K562 (cell line): ENCODE results near the gene MYCBP. TPM values are rescaled to one million over a fixed set of nuclear protein-coding genes. Genes with fewer than 3 reads are reported as not detected.

ENCODE experiments used
- ATAC-seq: fragments of 200-7000 bp; cut with Tn5 transposase; 3 replicates; pipeline ENCODE4 v1.9.1; 2020; ENCODE audit warnings: moderate library complexity
- BruUV-seq: library from RNA; stranded (reverse); fragments of 400-500 nt; replicated peaks from 2 replicates; lab custom pipeline; 2021; lab: Mats Ljungman, UMichigan
- CTCF ChIA-PET: fragments of 300-600 bp; formaldehyde crosslinking; extraction: SDS; loops from one replicate; lab custom pipeline; 2021; ENCODE audit warnings: low intra/inter-chr PET ratio; lab: Yijun Ruan, JAX
- POLR2A ChIA-PET: fragments of 300-600, 350-650 bp; sonication (Branson Sonifier 250); formaldehyde crosslinking; extraction: SDS; loops from one replicate; lab custom pipeline; 2021; ENCODE audit warnings: antibody characterized with exemption, inconsistent platforms; lab: Yijun Ruan, JAX
- DNase-seq, 4 experiments: peaks; one replicate each; pipeline versions ENCODE4 v3.0.0 to v3.0.0-alpha.2; 2011 to 2018; ENCODE audit warnings: low spot score in 3 of 4, mixed read lengths in 3 of 4; ENCODE audit errors: extremely low read depth in 1 of 4
- FAIRE-seq: peaks from 2 replicates; lab custom pipeline; 2011; peaks lifted over from hg19 to GRCh38; lab: Jason Lieb, UNC
- H2AFZ ChIP-seq: 2 replicates; pipeline ENCODE4 v1.6.0; 2011; ENCODE audit warnings: low read depth, low read length, control low read depth, inconsistent platforms
- H3K27ac ChIP-seq: fragments of 200-600 bp; 3 replicates; pipeline ENCODE4 v1.8.0; 2011; ENCODE audit warnings: low read depth, mild to moderate bottlenecking, control low read depth, inconsistent platforms, low read length, moderate library complexity, mixed read lengths; ENCODE audit errors: extremely low read depth
- H3K27me3 ChIP-seq, 2 experiments: fragments of 300-600 bp in 1 of 2; 2 replicates in 1 of 2; 3 replicates in 1 of 2; pipeline versions ENCODE4 v1.6.0 to v1.8.0; 2011; ENCODE audit warnings: inconsistent platforms in 2 of 2, low read length in 2 of 2, mild to moderate bottlenecking in 1 of 2, mixed read lengths in 1 of 2, moderate library complexity in 1 of 2; ENCODE audit not compliant: control insufficient read depth in 2 of 2, insufficient read depth in 2 of 2
- H3K36me3 ChIP-seq: fragments of 300-600 bp; 3 replicates; pipeline ENCODE4 v1.8.0; 2011; ENCODE audit warnings: mild to moderate bottlenecking, low read length, inconsistent platforms; ENCODE audit not compliant: control insufficient read depth, insufficient read depth
- H3K4me1 ChIP-seq, 2 experiments: fragments of 200-600 bp in 1 of 2; replicated peaks in 1 of 2; 2 replicates in 1 of 2; 3 replicates in 1 of 2; pipeline versions ENCODE4 v1.5.1 to v1.8.0; 2011; ENCODE audit warnings: inconsistent platforms in 2 of 2, low read length in 2 of 2, mild to moderate bottlenecking in 1 of 2, mixed read lengths in 1 of 2, moderate library complexity in 1 of 2; ENCODE audit not compliant: control insufficient read depth in 2 of 2, insufficient read depth in 2 of 2
- H3K4me2 ChIP-seq: 2 replicates; pipeline ENCODE4 v1.6.1; 2011; ENCODE audit warnings: low read length, control low read depth, inconsistent platforms, mixed read lengths; ENCODE audit not compliant: insufficient read depth
- H3K4me3 ChIP-seq: fragments of 200-600 bp; sonication (generic), shearing (Covaris generic); 2 replicates; pipeline ENCODE4 v1.5.1; 2016; ENCODE audit warnings: control low read depth, inconsistent platforms
- H3K79me2 ChIP-seq: fragments of 200-600 bp; 3 replicates; pipeline ENCODE4 v1.8.0; 2011; ENCODE audit warnings: low read length, inconsistent platforms; ENCODE audit not compliant: control insufficient read depth, insufficient read depth
- H3K9ac ChIP-seq, 2 experiments: 2 replicates each; pipeline versions ENCODE4 v1.6.0 to v1.6.1; 2011; ENCODE audit warnings: low read depth in 2 of 2, low read length in 2 of 2, control low read depth in 1 of 2, inconsistent platforms in 1 of 2, mild to moderate bottlenecking in 1 of 2, mixed read lengths in 1 of 2; ENCODE audit not compliant: insufficient read depth in 1 of 2
- H3K9me1 ChIP-seq: one replicate; pipeline ENCODE4 v1.6.0; 2011; ENCODE audit warnings: inconsistent platforms, mild to moderate bottlenecking, low read length, moderate library complexity; ENCODE audit not compliant: control insufficient read depth, insufficient read depth
- H3K9me3 ChIP-seq: replicated peaks from 2 replicates; pipeline ENCODE4 v1.5.1; 2011; ENCODE audit warnings: low read depth, low read length, inconsistent platforms; ENCODE audit not compliant: control insufficient read depth, insufficient read depth
- H4K20me1 ChIP-seq: replicated peaks from 2 replicates; pipeline ENCODE4 v1.6.1; 2011; ENCODE audit warnings: low read length, inconsistent platforms, mixed read lengths; ENCODE audit not compliant: control insufficient read depth, insufficient read depth
- CC2D1A ChIP-seq: fragments of 450-650 bp; IDR thresholded peaks from 2 replicates; pipeline ENCODE4 v1.6.1; 2017; ENCODE audit warnings: mild to moderate bottlenecking
- E2F4 ChIP-seq: sonication (generic); formaldehyde crosslinking; IDR thresholded peaks from 2 replicates; pipeline ENCODE4 v1.8.0; 2022; ENCODE audit warnings: mild to moderate bottlenecking, low read depth, missing genetic modification reagents
- EGR1 ChIP-seq: fragments of 450-650 bp; conservative IDR thresholded peaks from 2 replicates; pipeline ENCODE4 v1.6.1; 2017; ENCODE audit warnings: mild to moderate bottlenecking
- NKRF ChIP-seq: fragments of 450-650 bp; IDR thresholded peaks from 2 replicates; pipeline ENCODE4 v1.6.1; 2016; ENCODE audit warnings: borderline replicate concordance
- OTX1 ChIP-seq: fragments of 450-650 bp; formaldehyde crosslinking; IDR thresholded peaks from 2 replicates; pipeline ENCODE4 v1.4.0; 2022; ENCODE audit warnings: mild to moderate bottlenecking
- PHF21A ChIP-seq: fragments of 450-650 bp; IDR thresholded peaks from 2 replicates; pipeline ENCODE4 v1.6.1; 2017; ENCODE audit warnings: low read depth, borderline replicate concordance
- PRDM10 ChIP-seq: fragments of 450-650 bp; IDR thresholded peaks from 2 replicates; pipeline ENCODE4 v1.6.1; 2018; ENCODE audit not compliant: partially characterized antibody
- PREB ChIP-seq: sonication (generic); formaldehyde crosslinking; IDR thresholded peaks from 2 replicates; pipeline ENCODE4 v1.8.1; 2023; ENCODE audit warnings: mild to moderate bottlenecking, missing genetic modification reagents
- RAD21 ChIP-seq, 2 experiments: fragments of 250-450 bp in 1 of 2; fragments of 450-650 bp in 1 of 2; sonication (Bioruptor Pico) in 1 of 2; formaldehyde crosslinking in 1 of 2; IDR thresholded peaks in 1 of 2; conservative IDR thresholded peaks in 1 of 2; 2 replicates each; pipeline versions ENCODE4 v1.4.0 to v1.8.0; 2020 to 2022; ENCODE audit warnings: mild to moderate bottlenecking in 2 of 2, moderate library complexity in 1 of 2
- SMAD2 ChIP-seq: fragments of 150-350 bp; IDR thresholded peaks from 2 replicates; pipeline ENCODE4 v1.6.1; 2014; ENCODE audit warnings: low read depth, mild to moderate bottlenecking, low read length
- SMC3 ChIP-seq: conservative IDR thresholded peaks from 2 replicates; pipeline ENCODE4 v1.6.1; 2011; ENCODE audit warnings: low read depth, low read length, improper control_type of control experiment; ENCODE audit not compliant: insufficient read depth
- ZNF239 ChIP-seq: fragments of 250-450 bp; sonication (Bioruptor Pico); IDR thresholded peaks from 2 replicates; pipeline ENCODE4 v1.4.0; 2020; ENCODE audit warnings: mild to moderate bottlenecking
- ZNF583 ChIP-seq: fragments of 250-450 bp; sonication (Bioruptor Pico); IDR thresholded peaks from 2 replicates; pipeline ENCODE4 v1.4.0; 2020
- WGBS: fragments of 100-300 bp; shearing (Covaris generic); methylation state at CpG from one replicate; pipeline ENCODE4 v1.1.6; 2016; ENCODE audit warnings: low coverage, mixed read lengths; ENCODE audit not compliant: insufficient coverage; ENCODE audit errors: missing lambda C conversion rate; 5-methylcytosine and 5-hydroxymethylcytosine counted together
- in situ Hi-C: fragments of 300-500 bp; cut with MboI; formaldehyde crosslinking; loops from 4 replicates; pipeline ENCODE4 v1.15.0; 2018; ENCODE audit warnings: inconsistent platforms, mixed read lengths
- intact Hi-C: fragments of 100-400 bp; cut with micrococcal nuclease; formaldehyde crosslinking; loops from 2 replicates; pipeline ENCODE4 v1.14.2; 2022
- polyA plus RNA-seq, 8 experiments: library from polyadenylated mRNA; depleted of rRNA in 4 of 8; stranded (reverse) in 5 of 8; unstranded in 3 of 8; fragments of >200 nt; fragmentation: Nextera tagmentation in 2 of 8; fragmentation: Illumina TruSeq in 1 of 8; extraction: Ambion mirVana in 2 of 8; extraction: Trizol in 1 of 8; gene quantifications; 2 replicates each; pipeline versions ENCODE4 v1.2.1 to v1.2.3, GENCODE V29; 2011 to 2014; ENCODE audit warnings: inconsistent platforms in 1 of 8, missing spikeins in 1 of 8
- total RNA-seq, 7 experiments: library from RNA; depleted of rRNA in 6 of 7; stranded (reverse); fragments of >200 nt in 6 of 7; fragmentation: Illumina TruSeq in 2 of 7; extraction: Trizol in 2 of 7; gene quantifications; 2 replicates each; pipeline versions ENCODE4 v1.2.1 to v1.2.3, GENCODE V29; 2011 to 2021; ENCODE audit warnings: low replicate concordance in 1 of 7

MYCBP gene
- total and polyA plus RNA-seq, 9 of the 15 experiments (the other 6 are each of a cell fraction or from before 2014, with no cell fraction given): 32.3 to 253 (median 72.9) TPM

GRCh38 chr1:38891753-38892152 is 18.6 kb upstream of the MYCBP start:
- Histone ChIP-seq H3K27ac (no peak overlapping the region), H3K27me3 (peaks cover 0 to 7% of the 10 kb centered on the region in 2 experiments; a peak in 3 of 5 replicates), H3K4me2 (no peak overlapping the region), H3K9me1 (no peaks in the 10 kb centered on the region), H3K4me3 (no peak overlapping the region), H4K20me1 (no peaks in the 10 kb centered on the region), H2AFZ (no peak overlapping the region), H3K9me3 (no peaks in the 10 kb centered on the region), H3K79me2 (no peaks in the 10 kb centered on the region), H3K4me1 (no peaks in the 10 kb centered on the region), H3K9ac (no peak overlapping the region), H3K36me3 (no peaks in the 10 kb centered on the region)
- intact Hi-C loops: no loop called here
- WGBS: 0% methylated on average over 1 of the region's 1 CpG
- CTCF ChIA-PET: interaction anchor here (0.7 kb wide), 1 partner anchor 201 kb away, joined by 3 read pairs; no protein-coding TSS in a partner anchor
- no TSS peak for BruUV-seq
- peak; percentile 49 to 66 (median 56) for DNase-seq
- in situ Hi-C loops: no loop called here
- ATAC-seq: peak; percentile 94
- peak; percentile 42 for FAIRE-seq
- POLR2A ChIA-PET: interaction anchor here (1.3 to 1.4 kb wide), 2 partner anchors 10 to 67 kb away, joined by 3 to 4 read pairs; no protein-coding TSS in a partner anchor
- TF ChIP-seq ZNF583 (CRISPR knock-in tag) (no peak), EGR1 (peak; percentile 28), ZNF239 (no peak), SMAD2 (no peak), E2F4 (no peak), OTX1 (CRISPR knock-in tag) (no peak), CC2D1A (no peak), PHF21A (no peak), PREB (no peak), RAD21 (CRISPR knock-in tag; conservative IDR thresholded peaks at IDR 0.05 in 1 of 2, IDR thresholded peaks at IDR 0.05 in 1 of 2) (peak; percentile 11 to 37; a peak in 2 of 4 replicates), NKRF (no peak), PRDM10 (peak; percentile 21), SMC3 (peak; percentile 42; the same call in 1 of the 2 replicates)
